ENCODE measurements around the gene RBBP8NL.

RBBP8NL gene

DNA sequence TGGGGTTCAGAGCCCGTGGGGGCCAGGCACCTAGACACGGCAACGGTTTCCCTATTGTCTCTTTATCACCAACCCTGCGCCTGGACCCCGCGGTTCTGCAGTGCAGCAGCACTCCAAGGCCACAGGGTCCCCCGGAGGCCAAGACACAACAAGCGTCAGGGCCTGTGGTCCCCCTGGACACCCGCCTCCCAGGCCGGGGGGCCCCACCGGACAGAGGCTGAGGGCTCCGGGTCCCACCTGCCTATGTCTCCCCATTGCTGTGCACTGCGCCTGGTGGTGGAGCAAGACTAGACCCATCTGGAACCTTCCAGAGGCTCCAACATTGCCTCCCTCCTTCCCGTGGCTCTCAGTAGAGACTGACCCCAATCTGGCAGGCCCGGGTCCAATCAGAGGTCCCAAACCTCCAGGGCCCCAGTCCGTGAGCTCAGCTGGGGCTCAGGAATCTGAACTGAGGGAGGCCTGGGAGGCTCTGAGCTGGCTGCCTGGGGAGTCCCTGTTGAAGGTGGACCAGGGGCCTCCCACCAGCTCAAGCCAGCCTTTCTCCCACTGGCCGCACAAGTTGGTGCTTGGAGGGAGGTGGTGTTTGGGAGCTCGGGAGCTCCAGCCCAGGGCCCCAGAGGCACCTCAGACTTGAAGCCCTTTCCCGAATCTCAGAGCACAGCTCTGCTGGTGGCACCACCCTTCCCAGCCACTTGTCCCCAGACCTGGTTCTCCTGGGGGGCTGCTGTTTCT, 39.6 kb upstream of the RBBP8NL start:
- DNase-seq, result no peak
- WGBS (ENCODE audit: extremely low coverage, insufficient coverage, insufficient read length), result no CpG with 5 or more reads among the region's 19 CpGs
- Histone ChIP-seq H2BK12ac (ENCODE audit: low read length) (no peak overlapping the region), H4K91ac (ENCODE audit: low read depth, low read length) (no peak overlapping the region), H3K4me3 (ENCODE audit: low read depth, low read length) (no peak overlapping the region), H3K27me3 (ENCODE audit: insufficient read depth, low read length) (no peaks in the 10 kb centered on the region), H3K9me3 (ENCODE audit: insufficient read depth, low read depth, low read length) (no peaks in the 10 kb centered on the region), H3K4me2 (ENCODE audit: low read length) (no peak overlapping the region), H3K23ac (ENCODE audit: low read length) (no peak overlapping the region), H2AFZ (ENCODE audit: insufficient read depth, low read length, poor library complexity) (no peak overlapping the region), H3K18ac (ENCODE audit: low read length) (no peak overlapping the region), H3K14ac (ENCODE audit: low read length) (no peak overlapping the region), H3K79me2 (ENCODE audit: control insufficient read depth, insufficient read depth, low read length, poor library complexity) (no peaks in the 10 kb centered on the region), H4K8ac (ENCODE audit: low read depth, low read length) (no peak overlapping the region), H4K12ac (ENCODE audit: low read depth, low read length) (no peak overlapping the region), H3K27ac (ENCODE audit: low read depth, low read length) (no peak overlapping the region), H3K4ac (ENCODE audit: low read depth, low read length) (no peak overlapping the region), H3K4me1 (ENCODE audit: control insufficient read depth in 1 of 2, insufficient read depth in 2 of 2, low read length in 2 of 2) (no peaks in the 10 kb centered on the region), H3K79me1 (ENCODE audit: low read length) (no peaks in the 10 kb centered on the region), H2BK5ac (ENCODE audit: low read depth, low read length, poor library complexity) (no peak overlapping the region), H3K9ac (ENCODE audit: low read length) (no peak overlapping the region), H2AK5ac (ENCODE audit: low read length) (no peak overlapping the region), H2BK120ac (ENCODE audit: insufficient read depth, low read length, poor library complexity) (no peak overlapping the region), H3K36me3 (ENCODE audit: control insufficient read depth in 1 of 2, insufficient read depth in 2 of 2, low read length in 2 of 2) (no peaks in the 10 kb centered on the region)

DNA sequence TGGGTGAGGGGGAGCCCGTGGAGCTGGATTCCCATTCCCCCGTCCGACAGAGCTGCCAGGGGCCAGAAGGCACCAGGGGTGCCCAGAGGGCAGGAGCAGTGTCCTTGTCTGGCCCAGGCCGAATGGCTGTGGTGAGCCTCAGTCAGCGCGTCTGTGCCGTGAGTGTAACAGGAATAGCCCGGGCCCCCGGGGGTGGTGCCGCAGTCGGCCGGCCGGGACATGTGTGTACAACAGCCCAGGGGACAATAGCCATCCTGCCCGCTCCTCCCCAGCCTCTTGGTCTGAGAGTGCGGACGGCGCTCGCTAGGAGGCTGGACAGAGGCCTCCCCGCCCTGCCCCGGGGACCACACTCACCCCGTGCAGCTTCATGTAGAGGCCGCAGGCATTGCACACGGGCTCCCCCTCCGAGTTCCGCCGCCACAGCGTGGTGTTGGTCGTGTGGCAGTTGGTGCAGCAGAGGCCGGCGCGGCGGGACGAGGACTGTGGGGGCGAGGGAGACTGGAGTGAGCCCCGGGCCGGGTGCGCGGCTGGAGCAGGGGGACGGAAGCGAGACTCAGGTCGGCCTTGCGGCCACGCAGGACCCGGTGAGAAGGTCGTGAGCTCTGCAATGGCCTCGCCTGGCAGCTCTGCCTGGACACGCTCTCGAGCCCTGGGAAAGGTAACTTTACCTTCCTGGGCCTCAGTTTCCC, 38.9 kb upstream of the RBBP8NL start:
- DNase-seq, result no peak
- no peak overlapping the region for H2BK120ac ChIP-seq (ENCODE audit: insufficient read depth, low read length, poor library complexity)
- H3K4me1 ChIP-seq (ENCODE audit: control insufficient read depth in 1 of 2, insufficient read depth in 2 of 2, low read length in 2 of 2), result no peaks in the 10 kb centered on the region
- H3K4me3 ChIP-seq (ENCODE audit: low read depth, low read length), result no peak overlapping the region
- no peak overlapping the region for H4K8ac ChIP-seq (ENCODE audit: low read depth, low read length)
- WGBS (ENCODE audit: extremely low coverage, insufficient coverage, insufficient read length), result no CpG with 5 or more reads among the region's 48 CpGs
- no peak overlapping the region for H3K23ac ChIP-seq (ENCODE audit: low read length)
- no peaks in the 10 kb centered on the region for H3K79me2 ChIP-seq (ENCODE audit: control insufficient read depth, insufficient read depth, low read length, poor library complexity)
- H2AK5ac ChIP-seq (ENCODE audit: low read length), result no peak overlapping the region
- no peaks in the 10 kb centered on the region for H3K9me3 ChIP-seq (ENCODE audit: insufficient read depth, low read depth, low read length)
- H2BK5ac ChIP-seq (ENCODE audit: low read depth, low read length, poor library complexity), result no peak overlapping the region
- no peak overlapping the region for H3K14ac ChIP-seq (ENCODE audit: low read length)
- no peaks in the 10 kb centered on the region for H3K36me3 ChIP-seq (ENCODE audit: control insufficient read depth in 1 of 2, insufficient read depth in 2 of 2, low read length in 2 of 2)
- H3K18ac ChIP-seq (ENCODE audit: low read length), result no peak overlapping the region
- H3K27ac ChIP-seq (ENCODE audit: low read depth, low read length), result no peak overlapping the region
- H2AFZ ChIP-seq (ENCODE audit: insufficient read depth, low read length, poor library complexity), result no peak overlapping the region
- no peak overlapping the region for H3K4ac ChIP-seq (ENCODE audit: low read depth, low read length)
- no peak overlapping the region for H4K91ac ChIP-seq (ENCODE audit: low read depth, low read length)
- H3K9ac ChIP-seq (ENCODE audit: low read length), result no peak overlapping the region
- no peak overlapping the region for H3K4me2 ChIP-seq (ENCODE audit: low read length)
- H3K27me3 ChIP-seq (ENCODE audit: insufficient read depth, low read length), result no peaks in the 10 kb centered on the region
- H4K12ac ChIP-seq (ENCODE audit: low read depth, low read length), result no peak overlapping the region
- no peaks in the 10 kb centered on the region for H3K79me1 ChIP-seq (ENCODE audit: low read length)
- H2BK12ac ChIP-seq (ENCODE audit: low read length), result no peak overlapping the region

DNA sequence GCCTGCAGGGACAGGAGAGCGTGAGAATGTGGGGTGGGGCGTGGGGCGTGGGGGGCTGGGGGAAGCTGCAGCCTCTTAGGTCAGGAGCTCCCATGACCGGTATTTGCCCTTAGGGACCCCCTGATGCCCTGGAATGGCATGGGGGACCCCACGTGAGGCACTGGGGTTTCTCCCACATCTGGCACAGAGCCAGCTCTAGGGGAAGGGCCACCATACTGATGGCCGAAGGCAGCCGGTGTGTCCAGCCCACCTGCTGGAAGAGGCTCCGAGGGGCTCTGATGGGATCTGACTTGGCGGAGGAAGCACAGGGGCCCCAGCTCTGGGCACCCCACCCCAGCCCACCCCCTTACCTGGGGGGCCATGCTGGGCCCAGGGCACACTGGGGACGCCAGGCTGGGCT, 37.7 kb upstream of the RBBP8NL start:
- H3K18ac ChIP-seq (ENCODE audit: low read length), result no peak overlapping the region
- no peak for DNase-seq

DNA sequence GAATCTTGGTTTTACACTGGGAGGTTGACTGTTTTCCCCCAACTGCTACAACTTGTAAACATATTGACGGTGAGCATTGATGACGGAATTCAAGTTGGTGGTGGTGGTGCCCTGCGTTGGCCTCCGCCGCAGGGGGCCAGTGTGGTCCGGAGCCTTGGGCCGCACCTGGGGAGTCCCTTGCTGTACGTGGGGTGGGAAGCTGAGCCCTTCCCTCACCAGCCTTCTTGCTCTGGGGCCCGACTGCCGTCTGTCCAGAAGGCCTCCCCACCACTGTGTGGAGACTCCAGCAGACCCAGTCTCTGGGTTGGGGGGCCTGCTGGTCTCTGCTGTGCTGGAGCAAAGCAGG, 37.1 kb upstream of the RBBP8NL start:
- Histone ChIP-seq H3K4me3 (ENCODE audit: low read depth, low read length) (no peak overlapping the region), H4K12ac (ENCODE audit: low read depth, low read length) (no peak overlapping the region), H3K4me1 (ENCODE audit: control insufficient read depth in 1 of 2, insufficient read depth in 2 of 2, low read length in 2 of 2) (no peaks in the 10 kb centered on the region), H4K8ac (ENCODE audit: low read depth, low read length) (no peak overlapping the region), H2AK5ac (ENCODE audit: low read length) (no peak overlapping the region), H3K23ac (ENCODE audit: low read length) (no peak overlapping the region), H3K27me3 (ENCODE audit: insufficient read depth, low read length) (no peaks in the 10 kb centered on the region), H3K9ac (ENCODE audit: low read length) (no peak overlapping the region), H3K27ac (ENCODE audit: low read depth, low read length) (no peak overlapping the region), H2BK12ac (ENCODE audit: low read length) (no peak overlapping the region), H3K18ac (ENCODE audit: low read length) (no peak overlapping the region), H2BK120ac (ENCODE audit: insufficient read depth, low read length, poor library complexity) (no peak overlapping the region), H3K14ac (ENCODE audit: low read length) (no peak overlapping the region), H4K91ac (ENCODE audit: low read depth, low read length) (no peak overlapping the region), H3K36me3 (ENCODE audit: control insufficient read depth in 1 of 2, insufficient read depth in 2 of 2, low read length in 2 of 2) (no peaks in the 10 kb centered on the region), H2AFZ (ENCODE audit: insufficient read depth, low read length, poor library complexity) (no peak overlapping the region), H3K79me1 (ENCODE audit: low read length) (no peaks in the 10 kb centered on the region), H3K79me2 (ENCODE audit: control insufficient read depth, insufficient read depth, low read length, poor library complexity) (no peaks in the 10 kb centered on the region), H2BK5ac (ENCODE audit: low read depth, low read length, poor library complexity) (no peak overlapping the region), H3K4ac (ENCODE audit: low read depth, low read length) (no peak overlapping the region), H3K4me2 (ENCODE audit: low read length) (no peak overlapping the region), H3K9me3 (ENCODE audit: insufficient read depth, low read depth, low read length) (no peaks in the 10 kb centered on the region)
- DNase-seq, result no peak
- WGBS (ENCODE audit: extremely low coverage, insufficient coverage, insufficient read length), result no CpG with 5 or more reads among the region's 10 CpGs

More for the DNA sequence above, 37.7 kb upstream of the RBBP8NL start:
- Histone ChIP-seq H2BK12ac (ENCODE audit: low read length) (no peak overlapping the region), H4K12ac (ENCODE audit: low read depth, low read length) (no peak overlapping the region), H3K36me3 (ENCODE audit: control insufficient read depth in 1 of 2, insufficient read depth in 2 of 2, low read length in 2 of 2) (no peaks in the 10 kb centered on the region), H3K9me3 (ENCODE audit: insufficient read depth, low read depth, low read length) (no peaks in the 10 kb centered on the region), H3K23ac (ENCODE audit: low read length) (no peak overlapping the region), H2AFZ (ENCODE audit: insufficient read depth, low read length, poor library complexity) (no peak overlapping the region), H2AK5ac (ENCODE audit: low read length) (no peak overlapping the region), H4K8ac (ENCODE audit: low read depth, low read length) (no peak overlapping the region), H2BK5ac (ENCODE audit: low read depth, low read length, poor library complexity) (no peak overlapping the region), H3K27ac (ENCODE audit: low read depth, low read length) (no peak overlapping the region), H4K91ac (ENCODE audit: low read depth, low read length) (no peak overlapping the region), H2BK120ac (ENCODE audit: insufficient read depth, low read length, poor library complexity) (no peak overlapping the region), H3K27me3 (ENCODE audit: insufficient read depth, low read length) (no peaks in the 10 kb centered on the region), H3K4ac (ENCODE audit: low read depth, low read length) (no peak overlapping the region), H3K79me1 (ENCODE audit: low read length) (no peaks in the 10 kb centered on the region), H3K14ac (ENCODE audit: low read length) (no peak overlapping the region), H3K4me3 (ENCODE audit: low read depth, low read length) (no peak overlapping the region), H3K9ac (ENCODE audit: low read length) (no peak overlapping the region), H3K4me1 (ENCODE audit: control insufficient read depth in 1 of 2, insufficient read depth in 2 of 2, low read length in 2 of 2) (no peaks in the 10 kb centered on the region), H3K4me2 (ENCODE audit: low read length) (no peak overlapping the region), H3K79me2 (ENCODE audit: control insufficient read depth, insufficient read depth, low read length, poor library complexity) (no peaks in the 10 kb centered on the region)
- WGBS (ENCODE audit: extremely low coverage, insufficient coverage, insufficient read length), result no CpG with 5 or more reads among the region's 10 CpGs
